ENCODE results near the gene NOTCH1.
A peak's percentile ranks its signal among the peaks of the same experiment; 100 is the strongest.
"Not testable (repeated sequence)": the region's sequence is repeated elsewhere in the genome, so short reads cannot be mapped to it uniquely, and the experiment has no call there.

The NOTCH1 gene

DNA sequence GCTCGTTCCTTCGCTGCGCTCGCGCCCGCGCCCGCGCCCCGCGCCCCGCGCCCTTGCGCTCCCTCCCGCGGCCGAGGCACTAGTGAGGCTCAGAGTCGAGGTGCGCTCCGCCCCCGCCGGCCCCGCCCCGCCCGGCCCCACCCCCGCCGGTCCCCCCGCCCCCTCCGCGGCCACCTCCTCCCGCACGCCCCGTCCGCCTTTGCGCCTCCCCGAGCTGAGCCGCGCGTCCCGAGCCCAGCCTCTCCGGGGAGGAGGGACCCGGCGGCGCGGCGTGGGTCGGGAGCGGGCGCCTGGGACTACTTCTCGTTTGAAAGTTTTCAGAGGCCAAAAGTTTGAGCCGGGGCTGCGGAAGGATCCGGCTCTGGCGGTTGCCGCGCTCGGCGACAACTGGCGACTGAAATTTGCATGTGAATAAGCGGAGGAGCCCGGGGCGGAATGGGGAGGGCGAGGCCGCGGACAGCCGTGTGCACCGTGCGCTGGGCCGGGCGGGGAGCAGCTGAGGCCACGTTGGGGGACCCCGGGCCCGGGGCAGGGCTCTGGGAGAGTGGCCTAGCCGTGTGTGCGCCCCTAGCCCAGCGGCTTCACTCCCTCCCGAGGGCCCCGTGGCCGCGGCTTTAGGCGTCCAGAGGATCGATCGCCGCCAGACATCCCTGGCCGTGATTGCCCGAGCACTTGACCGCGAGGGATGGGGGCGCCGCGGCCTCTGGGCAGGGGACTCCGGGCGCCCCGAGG, at the start of gene NOTCH1:
TSS of gene NOTCH1 (minus strand) at position 84 of the 732 bp plus-strand sequence. CDS start 262 bp downstream, outside the sequence.
- peak; percentile 91 for DNase-seq (ENCODE audit: low spot score)

DNA sequence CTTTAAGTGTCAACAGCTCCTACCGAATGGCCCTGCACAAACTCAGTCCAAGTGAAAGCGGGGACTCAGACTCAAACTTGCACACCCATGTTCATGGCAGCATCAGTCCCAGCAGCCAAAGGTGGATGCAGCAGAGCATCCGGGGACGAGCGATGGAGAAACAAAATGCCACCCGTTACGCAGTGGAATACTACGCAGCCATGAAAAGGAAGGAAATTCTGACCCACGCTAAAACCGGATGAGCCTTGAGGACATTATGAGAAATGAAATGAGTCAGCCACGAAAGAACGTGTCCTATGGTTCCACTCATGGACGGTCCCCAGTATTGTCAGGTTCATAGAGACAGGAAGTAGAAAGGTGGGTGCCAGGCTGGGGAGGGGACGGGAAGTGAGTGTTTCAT, 48.6 kb upstream of the NOTCH1 start:
- no peak for DNase-seq (ENCODE audit: low spot score)

DNA sequence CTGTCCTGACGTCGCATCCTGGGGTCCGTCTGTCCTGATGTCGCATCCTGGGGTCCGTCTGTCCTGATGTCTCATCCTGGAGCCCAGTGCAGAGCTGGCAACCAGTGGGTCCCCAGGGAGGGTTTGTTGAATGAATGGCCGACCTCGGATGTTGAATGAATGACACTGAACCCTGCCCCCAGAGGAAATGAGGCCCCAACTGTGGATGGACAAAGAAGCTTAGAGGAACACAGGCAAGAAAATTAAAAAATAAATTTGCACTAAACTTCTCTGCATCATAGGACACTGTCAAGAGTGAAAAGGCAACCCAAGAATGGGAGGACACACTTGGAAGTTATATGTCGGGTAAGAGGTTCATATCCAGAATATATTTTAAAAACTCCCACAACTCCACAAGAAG, 47.7 kb upstream of the NOTCH1 start:
- no peak for DNase-seq (ENCODE audit: low spot score)

DNA sequence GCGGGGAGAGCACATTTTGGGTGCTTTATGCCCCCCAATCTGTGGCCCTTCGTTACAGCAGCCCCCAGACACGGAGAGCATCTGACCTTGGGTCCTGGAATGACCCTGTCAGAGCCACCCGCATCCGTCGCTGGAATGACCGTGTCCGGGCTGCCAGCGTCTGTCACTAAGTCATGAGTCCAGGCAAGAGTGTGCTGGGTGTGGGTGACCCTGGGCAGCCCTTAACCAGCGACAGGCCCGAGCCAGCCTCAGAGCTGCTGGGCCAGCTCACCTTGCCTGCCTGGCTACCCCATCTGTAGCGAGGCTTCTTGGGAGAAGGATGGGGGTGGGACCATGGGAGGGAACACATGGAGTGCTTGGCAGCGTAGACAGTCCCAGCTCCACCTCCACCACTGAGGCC, 46.8 kb upstream of the NOTCH1 start:
- DNase-seq (ENCODE audit: low spot score): no peak

DNA sequence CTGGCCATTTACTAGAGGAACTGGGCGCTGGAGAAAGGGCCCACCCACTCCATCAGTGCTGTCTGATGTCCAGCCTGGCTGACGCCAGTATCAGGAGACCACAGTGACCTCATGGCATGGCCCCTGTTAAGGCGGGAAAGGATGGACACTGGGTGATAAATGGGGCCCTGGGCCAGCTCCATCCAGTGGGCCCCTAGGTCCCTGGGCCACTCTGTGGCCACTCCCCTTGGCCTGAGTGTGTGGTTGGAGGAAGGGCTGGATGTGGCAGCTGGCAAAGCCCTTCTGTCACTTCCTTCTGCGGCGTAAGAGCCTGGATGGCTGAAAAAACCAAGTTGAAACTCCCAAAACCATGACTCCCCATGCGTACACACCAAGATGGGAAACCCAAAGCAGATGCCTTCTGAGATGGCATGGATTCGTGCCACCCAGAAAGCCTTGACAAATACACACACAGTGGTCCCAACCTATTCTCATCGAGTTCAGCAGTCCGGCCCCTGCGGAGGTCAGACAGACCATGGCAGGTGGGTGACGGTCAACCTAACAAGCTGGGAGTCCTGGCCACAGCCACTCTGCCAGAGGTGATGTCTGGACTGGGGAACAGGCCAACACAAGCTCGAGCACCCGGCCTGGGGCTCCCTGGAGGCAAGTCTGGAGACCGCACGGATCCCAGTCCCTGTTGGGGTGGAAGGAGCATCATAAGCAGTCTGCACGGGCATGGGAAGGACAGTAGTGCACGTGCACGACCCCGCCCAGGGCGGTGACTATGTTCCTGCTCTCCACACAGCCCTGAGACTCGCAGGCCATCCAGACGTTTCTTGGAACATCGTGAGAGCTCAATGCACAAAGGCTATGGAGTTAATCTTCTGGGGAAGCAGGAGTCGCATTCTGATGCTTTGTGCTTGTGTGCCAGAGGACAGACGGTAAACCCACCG, 45.2 kb upstream of the NOTCH1 start:
- DNase-seq (ENCODE audit: low spot score): peak; percentile 52

DNA sequence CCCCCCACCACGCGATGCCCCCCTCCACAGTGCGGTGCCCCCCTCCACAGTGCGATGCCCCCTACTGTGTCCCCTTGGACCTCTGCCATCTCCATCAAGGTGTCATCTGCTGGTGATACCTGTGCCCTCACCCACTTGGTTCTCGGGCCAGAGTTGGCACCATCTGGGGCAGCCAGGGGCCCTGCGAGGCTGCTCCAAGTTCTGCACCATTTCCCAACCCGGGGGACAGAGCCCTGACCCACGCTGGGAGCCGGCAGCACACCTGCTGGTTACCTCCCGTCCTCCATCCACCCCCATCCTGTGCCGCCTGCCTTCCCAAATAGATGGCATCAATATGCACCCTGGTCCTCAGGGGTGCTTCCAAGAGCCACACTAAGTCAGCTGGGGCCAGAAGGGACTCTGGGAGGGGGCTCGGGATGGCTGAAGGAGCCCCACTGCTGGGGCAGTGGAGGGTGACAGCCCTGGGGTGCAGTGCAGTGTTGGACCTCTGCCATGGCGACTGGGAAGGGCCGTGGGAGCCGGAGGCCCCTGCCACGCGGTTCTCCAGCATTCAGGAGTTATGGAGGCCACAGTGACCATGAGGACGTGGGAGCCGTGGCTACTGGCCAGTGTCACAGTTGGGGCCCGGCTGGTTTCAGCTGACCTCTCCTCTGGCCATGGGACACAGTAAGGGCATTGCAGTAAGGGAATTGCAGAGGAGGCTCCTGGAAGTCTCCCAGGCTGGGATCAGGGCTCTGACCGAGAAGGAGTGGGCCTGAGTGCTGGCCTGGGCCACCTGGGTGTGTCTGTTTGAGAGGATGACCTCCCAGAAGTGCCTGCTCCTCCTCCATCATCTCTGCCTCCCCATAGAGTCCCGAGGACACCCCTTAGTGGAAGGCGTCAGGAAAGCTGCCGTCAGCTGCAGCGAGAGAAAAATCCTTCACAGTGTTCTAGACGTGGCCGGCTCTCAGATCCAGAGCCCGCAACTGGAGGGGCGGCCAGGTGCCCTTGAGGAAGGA, 44.2 kb upstream of the NOTCH1 start:
- no peak for DNase-seq (ENCODE audit: low spot score)

DNA sequence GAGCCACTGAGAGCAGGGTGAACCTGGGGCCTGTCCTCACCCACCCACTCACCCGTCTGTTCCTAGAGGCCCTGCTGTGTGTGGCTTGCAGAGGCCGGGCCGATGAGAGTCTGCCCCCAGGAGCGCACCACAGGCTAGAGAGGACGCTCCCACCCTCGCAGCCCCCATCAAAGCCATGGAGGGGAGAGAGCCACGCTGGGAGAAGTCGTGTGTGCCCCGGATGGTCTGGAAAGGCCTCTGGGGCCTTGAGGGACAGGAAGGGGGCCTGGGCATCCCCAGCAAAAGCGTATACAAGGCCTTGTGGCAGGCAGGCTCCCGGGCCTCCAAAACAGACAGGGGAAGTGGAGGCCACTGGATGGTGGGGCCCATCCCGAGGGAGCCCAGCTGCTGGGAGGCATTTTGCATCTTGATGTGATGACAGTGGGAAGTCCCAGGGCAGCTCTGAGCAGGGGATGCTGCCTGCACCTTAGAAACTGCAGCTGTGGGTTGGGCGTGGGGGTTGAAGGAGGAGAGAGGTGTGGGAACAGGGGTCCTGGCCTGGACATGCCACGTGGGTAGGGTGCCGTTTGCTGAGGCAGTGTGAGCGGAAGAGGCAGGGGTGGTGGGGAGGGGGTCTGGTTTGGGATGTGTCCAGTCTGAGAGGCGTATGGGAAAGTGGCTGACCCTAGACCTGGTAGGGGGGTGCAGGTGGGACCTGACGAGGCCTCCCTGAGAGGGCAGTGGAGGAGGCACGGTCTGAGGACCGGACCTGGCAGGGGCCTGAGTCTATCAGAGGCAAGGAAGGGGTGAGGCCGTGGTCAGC, 43.0 kb upstream of the NOTCH1 start:
- no peak for DNase-seq (ENCODE audit: low spot score)

DNA sequence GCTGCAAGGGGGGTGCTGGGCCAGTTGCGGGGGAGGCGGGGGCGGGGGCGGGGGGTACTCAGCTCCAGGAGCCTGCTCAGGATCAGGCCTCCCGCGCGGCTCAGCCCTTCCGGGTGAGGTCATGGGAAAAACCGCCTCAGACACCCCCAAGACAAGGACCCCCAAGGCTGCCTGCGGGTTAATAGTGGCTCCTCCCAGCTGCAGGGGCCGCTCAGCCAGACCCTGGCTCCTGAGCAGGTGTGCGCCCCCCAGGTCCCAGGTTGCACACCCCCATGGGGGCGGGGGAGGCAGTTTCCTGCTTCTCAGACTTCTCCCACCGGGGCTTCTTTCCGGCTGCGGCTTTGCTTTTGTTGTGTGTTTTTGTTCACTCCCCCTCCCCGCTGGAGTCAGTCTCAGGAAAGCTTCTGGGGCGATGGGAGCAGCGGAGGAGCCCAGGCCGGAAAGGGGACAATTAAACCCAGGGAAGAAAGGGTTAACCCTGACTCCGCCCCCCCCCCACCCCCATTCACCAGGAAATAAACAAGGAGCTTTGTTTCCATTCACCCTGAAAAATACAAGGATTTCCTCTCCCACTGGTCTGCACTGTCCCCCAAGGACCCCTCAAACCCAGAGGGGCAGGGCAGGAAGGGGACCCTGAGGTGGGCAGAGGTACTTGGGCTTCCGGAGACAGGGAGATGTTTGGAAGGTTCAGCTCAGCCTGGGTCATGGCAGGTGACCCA, 42.3 kb upstream of the NOTCH1 start:
- no peak for DNase-seq (ENCODE audit: low spot score)

DNA sequence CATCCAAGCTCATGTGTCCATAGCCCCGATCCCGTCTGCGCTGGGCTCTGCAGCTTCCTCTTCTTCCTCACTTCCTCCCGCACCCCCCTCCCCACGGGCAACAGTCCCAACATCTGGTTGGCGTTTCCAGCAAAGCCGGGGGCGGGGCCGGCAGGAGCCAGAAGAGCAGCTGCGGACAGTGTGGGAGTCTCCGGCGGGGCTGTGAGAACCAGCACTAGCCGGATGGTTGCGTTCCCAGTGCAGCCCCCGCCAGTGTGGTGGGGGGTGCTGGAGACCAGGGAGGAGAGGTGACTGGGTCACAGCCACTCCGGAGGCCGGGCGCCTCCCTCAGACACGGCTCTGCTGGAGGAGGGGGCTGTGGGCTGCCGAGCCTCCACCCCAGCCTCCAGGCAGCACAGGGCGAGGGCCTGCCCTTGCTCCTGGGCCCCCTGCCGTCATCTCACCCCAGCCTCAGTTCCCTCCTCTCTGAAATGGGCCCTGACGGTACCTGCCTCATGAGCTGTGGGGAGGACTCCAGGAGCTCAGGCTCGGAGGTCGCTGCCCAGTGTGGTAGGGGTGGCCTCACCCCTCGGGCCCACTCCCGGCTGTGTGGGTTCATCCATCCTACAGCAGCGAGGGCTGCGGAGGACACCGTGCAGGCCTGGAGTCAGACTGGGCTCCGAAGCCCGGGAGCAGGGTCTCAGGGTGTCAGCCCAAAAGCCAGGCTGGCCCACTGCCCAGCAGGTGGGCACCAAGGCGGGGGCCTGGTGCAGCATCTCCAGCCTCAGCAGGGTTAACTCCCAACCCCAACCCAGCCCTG, 41.5 kb upstream of the NOTCH1 start:
- peak; percentile 52 for DNase-seq (ENCODE audit: low spot score)

DNA sequence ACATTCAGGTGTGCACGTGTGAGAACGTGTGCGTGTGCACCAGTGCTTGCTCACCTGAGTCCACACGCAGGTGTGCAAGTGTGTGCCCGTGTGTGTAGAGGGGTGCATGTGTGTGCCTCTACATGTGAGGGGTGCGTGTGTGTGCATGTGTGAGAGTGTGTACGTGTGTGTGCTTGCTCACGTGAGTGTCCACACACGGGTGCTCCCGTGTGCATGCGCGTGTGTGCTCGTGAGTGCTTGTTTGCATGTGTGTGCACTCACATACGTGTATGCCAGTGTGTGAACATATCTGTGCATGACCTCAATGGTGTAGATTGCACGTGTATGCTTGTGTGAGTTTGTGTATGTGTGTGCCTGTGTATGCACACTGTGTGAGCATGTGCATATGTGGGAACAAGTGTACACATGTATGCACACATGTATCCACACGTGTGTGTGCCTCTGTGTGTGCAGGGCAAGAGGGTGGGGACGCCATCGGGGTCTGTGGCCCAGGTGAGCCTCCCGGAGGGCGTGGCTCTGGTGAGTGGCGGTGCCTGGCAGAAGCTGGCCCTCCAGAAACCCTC, 40.6 kb upstream of the NOTCH1 start:
- DNase-seq (ENCODE audit: low spot score): no peak

DNA sequence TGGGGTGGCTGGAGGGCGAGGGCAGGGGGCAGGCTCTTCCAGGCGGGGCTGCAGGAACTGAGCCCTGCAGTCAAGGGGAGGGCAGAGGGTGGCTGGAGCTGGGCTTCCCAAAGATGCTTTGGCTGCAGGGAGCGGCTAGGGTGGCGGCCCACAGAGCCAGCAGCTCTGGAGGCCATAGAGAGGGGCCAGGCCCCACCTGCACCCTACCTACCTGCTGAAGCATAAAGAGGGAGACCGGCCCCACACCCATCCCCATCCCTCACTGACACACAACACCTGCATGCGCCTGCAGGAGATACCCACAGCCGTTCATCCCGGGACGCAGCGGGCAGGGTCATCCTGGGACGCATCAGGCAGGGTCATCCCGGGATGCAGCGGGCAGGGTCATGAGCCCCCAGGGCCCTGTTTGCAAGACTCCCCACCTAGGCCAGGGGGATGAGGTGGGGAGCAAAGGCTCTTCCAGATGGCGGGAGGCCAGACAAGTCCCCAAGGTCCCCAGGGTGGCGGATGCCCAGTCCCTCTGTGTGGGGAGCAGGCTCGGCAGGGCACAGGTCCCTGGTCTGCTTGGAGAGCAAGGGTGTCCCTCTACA, 39.8 kb upstream of the NOTCH1 start:
- DNase-seq (ENCODE audit: low spot score): no peak

DNA sequence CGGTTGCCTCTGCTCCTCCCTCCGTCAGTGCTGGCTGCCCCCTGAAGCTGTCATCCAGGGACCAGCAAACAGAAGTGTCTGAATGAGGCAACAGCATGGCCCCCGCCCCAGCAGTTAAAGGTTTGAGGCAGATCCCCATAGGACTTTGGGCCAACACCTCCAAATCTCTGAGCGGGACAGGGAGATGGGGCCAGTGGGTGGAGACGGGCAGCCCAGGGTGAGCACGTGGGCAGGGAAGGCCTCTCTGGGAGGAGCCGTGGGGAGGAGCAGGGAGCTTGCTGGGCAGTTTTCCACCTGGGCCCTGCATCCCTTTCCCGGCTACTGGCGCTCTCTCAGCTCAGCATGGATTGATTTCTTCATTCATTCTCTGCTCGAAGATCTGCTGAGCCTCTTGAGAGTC, 39.1 kb upstream of the NOTCH1 start:
- DNase-seq (ENCODE audit: low spot score): no peak

DNA sequence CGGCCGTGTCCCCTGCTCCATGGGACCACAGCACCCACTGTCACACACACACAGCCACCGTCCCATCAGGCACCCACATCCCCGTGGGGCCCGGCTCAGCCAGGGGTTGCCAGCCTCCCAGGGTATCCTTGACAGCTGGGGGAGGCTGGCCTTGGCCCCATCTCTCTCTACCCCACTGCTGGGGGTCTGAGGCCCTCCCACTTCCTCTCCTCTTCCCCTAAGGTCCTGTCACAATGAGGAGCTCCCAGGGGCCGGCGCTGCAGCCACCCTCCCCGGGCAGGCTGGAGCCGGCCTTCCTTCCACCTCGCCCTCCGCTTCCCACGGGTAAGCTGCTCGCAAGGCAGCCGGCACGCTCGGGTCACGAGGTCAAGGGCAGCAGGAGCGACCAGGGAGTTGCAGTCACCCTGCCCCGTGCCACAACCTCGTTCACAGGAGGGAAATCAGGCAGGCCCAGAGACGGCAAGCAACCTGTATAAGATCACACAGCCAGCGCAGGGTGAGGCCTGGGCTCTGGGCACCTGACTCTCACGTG, 38.6 kb upstream of the NOTCH1 start:
- no peak for DNase-seq (ENCODE audit: low spot score)

DNA sequence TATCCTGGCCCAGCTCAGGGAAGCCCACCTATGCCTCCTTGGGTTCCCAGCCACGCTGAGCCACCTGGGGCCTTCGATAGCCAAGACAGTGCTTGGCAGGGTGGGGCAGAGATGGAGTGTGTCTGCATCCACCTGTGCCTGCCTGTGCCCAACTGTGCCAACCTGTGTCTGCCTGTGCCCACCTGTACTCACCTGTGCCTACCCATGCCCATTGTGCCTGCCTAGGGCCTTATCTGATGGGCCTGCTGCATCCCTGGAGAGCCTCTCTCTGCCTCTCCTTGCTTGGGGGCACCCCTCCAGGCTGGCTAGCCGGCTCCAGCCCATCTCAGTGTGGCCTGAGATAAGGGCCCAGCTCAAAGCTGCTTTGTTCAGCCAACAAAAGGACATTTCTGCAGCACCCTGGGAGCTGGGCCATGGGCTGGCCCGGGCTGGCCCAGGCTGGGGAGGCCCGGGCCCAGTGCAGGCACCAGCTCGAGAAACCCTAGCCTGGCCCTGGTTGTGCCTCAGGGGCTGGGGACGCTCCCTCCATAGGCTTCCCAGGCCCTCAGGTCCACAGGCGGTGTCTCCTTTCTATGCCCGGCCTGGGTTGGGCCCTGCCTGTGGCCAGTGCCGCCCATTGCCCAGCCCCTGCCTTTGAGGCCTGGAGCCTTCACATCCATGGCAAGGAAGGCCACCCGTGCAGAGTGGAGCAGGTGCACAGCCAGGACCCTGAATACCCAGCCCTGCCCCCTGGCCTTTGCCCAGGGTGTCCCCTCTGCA, 37.3 kb upstream of the NOTCH1 start:
- peak; percentile 88 for DNase-seq (ENCODE audit: low spot score)

DNA sequence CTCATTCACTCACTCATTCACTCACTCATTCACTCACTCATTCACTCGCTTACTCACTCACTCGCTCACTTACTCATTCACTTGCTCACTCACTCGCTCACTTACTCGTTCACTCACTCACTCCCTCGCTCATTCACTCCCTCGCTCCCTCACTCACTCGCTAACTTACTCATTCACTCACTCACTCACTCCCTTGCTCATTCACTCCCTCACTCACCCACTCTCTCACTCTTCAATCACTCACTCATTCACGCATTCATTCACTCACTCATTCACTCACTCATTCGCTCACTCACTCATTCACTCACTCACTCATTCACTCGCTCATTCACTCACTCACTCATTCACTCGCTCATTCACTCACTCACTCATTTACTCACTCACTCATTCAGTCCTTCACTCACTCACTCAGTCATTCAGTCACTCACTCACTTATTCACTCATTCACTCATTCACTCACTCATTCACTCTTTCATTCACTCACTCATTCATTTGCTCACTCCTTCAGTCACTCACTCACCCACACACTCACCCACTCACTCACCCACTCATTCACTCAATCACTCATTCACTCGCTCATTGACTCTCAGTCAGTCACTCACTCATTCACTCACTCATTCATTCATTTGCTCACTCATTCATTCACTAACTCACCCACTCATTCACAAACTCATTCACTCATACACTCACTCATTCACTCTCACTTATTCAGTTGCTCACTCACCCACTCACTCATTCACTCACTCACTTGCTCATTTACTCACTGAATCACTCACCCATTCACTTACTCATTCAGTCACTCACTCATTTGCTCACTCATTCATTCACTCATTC, 36.0 kb upstream of the NOTCH1 start:
- DNase-seq (ENCODE audit: low spot score): no peak

DNA sequence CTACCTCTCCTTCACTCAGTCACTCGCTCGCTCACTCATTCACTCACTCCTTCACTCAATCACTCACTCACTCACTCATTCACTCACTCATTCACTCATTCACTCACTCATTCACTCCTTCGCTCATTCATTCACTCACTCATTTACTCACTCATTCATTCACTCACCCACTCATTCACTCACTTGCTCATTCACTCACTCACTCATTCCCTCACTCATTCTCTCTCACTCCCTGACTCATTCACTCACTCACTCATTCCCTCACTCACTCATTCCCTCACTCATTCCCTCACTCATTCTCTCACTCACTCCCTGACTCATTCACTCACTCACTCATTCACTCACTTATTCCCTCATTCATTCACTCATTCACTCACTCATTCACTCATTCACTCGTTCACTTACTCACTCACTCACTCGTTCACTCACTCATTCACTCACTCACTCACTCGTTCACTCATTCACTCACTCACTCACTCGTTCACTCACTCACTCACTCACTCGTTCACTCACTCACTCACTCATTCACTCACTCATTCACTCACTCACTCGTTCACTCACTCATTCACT, 33.9 kb upstream of the NOTCH1 start:
- DNase-seq (ENCODE audit: low spot score): not testable (repeated sequence)
